Fibroblast of skin of abdomen (primary cell): ENCODE data around the gene ABCC1.

ENCODE experiments used
- DNase-seq: peaks from one replicate; pipeline ENCODE4 v3.0.0-alpha.2; 2013

The ABCC1 gene

GRCh38 chr16:16050106-16050505, 100.7 kb downstream of the ABCC1 start:
- DNase-seq, result no peak

GRCh38 chr16:16051132-16051531, 101.7 kb downstream of the ABCC1 start:
- DNase-seq, result no peak

GRCh38 chr16:16052916-16053315, 103.5 kb downstream of the ABCC1 start:
- no peak for DNase-seq

DNA sequence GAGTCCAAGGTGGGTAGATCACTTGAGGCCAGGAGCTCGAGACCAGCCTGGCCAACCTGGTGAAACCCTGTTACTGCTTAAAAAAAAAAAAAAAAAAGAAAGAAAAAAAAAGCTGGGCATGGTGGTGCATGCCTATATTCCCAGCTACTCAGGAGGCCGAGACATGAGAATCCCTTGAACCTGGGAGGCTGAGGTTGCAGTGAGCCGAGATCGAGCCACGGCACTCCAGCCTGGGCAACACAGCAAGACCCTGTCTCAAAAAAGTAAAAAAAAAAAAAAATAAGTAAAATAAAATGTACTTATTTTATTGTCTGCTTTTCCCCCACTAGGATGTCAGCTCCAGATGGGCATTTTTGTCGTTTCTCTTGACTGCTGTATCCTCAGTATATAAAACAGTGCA, 107.7 kb downstream of the ABCC1 start:
- DNase-seq, result no peak

DNA sequence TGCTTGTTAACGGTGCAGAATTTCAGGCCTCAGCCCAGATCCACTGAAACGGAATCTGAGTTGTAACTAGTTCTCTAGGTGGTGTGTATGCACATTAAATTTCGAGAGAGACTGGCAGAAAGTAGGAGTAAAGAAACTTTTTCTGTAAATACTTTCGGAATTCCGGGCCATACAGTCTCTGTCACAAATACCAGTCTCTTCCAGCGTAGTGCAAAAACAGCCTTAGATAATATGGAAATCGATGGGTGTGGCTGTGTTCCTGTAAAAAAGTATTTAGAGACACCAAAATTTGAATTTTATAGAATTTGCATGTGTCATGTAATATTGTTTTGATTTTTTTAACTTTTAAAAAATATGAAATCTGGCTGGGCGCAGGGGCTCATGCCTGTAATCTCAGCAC, 109.7 kb downstream of the ABCC1 start:
- DNase-seq, result no peak

GRCh38 chr16:16059895-16060590, 110.6 kb downstream of the ABCC1 start:
- DNase-seq, result no peak

GRCh38 chr16:16062023-16062937, 112.9 kb downstream of the ABCC1 start:
- no peak for DNase-seq

DNA sequence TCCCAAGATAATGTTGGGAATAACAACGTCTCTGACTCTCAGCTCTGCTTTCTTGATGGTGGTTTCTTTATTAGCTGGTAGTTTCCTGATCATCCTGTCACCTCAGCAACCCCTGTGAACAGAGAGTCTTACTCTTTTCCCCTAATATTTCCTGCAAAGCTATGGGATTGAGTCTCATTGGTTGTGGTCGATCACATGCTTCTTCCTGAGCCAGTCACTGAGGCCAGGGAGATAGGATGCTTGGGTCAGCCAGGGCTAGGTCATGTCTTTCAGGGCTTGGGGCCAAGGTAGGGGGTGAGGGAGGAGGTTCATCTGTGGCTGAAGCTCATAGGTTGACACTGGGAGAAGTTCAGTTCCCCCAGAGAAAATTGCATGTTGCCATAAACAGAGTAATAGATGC, 114.3 kb downstream of the ABCC1 start:
- DNase-seq, result no peak

- DNase-seq, result no peak
Measured at GRCh38 chr16:16064874-16065384, 115.5 kb downstream of the ABCC1 start.

- DNase-seq, result no peak
Measured at GRCh38 chr16:16067127-16067526, 117.7 kb downstream of the ABCC1 start.

DNA sequence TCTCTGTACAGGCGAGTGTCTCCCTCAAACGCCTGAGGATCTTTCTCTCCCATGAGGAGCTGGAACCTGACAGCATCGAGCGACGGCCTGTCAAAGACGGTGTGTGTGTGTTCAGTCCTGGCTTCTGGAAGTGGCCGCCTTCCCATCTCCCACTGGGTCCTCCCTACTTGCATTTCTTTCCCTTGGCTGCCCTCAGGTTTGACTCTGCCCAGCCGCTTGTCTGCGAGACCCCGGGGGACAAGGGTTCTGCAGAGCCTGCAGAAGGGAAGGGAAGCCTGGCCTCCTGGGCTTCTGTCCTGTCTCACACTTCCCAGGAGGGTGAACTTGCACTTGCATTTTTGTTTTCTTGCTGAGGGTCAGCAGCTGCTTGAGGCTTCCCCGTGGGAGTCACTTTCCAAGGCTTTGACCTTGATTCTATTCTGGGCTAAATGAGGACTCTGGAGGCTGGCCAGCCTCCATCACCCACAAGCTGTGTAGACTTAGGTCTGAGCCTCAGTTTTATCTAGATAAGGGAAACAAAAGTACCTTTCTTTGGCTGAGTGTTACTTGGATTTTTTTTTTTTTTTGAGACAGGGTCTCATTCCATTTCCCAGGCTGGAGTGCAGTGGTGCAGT, 122.3 kb downstream of the ABCC1 start:
- DNase-seq, result peak; percentile 5

- DNase-seq, result no peak
Measured at GRCh38 chr16:16073001-16073545, 123.7 kb downstream of the ABCC1 start.

- DNase-seq, result peak; percentile 97
Measured at GRCh38 chr16:16073891-16074881, 124.8 kb downstream of the ABCC1 start.

GRCh38 chr16:16075488-16076422, 126.3 kb downstream of the ABCC1 start:
- peak; percentile 44 for DNase-seq

- no peak for DNase-seq
Measured at GRCh38 chr16:16076423-16076813, 127.0 kb downstream of the ABCC1 start.

DNA sequence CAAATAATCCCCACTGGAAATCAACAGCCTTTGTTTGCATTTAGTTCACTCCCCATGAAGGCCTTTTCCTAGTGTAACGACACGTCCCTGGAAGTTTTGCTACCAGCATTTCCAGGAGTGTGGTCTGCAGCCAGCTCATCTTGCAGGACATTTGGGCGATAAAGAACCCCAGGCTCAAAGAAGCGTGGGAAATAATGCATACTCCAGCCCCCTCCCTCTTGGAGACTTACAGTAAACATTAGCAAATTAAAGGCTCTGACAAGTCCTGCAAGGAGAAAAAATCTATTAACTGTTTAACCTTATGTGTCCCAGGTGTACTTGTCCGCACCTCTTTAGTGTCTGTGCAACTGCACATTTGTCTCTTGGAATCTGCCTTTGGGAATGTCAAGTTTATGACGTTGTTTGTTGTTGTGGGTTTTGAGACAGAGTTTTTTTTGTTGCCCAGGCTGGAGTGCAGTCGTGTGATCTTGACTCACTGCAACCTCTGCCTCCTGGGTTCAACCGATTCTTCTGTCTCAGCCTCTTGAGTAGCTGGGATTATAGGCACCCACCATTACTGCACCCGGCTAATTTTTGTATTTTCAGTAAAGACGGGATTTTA, 131.1 kb downstream of the ABCC1 start:
- DNase-seq, result no peak

DNA sequence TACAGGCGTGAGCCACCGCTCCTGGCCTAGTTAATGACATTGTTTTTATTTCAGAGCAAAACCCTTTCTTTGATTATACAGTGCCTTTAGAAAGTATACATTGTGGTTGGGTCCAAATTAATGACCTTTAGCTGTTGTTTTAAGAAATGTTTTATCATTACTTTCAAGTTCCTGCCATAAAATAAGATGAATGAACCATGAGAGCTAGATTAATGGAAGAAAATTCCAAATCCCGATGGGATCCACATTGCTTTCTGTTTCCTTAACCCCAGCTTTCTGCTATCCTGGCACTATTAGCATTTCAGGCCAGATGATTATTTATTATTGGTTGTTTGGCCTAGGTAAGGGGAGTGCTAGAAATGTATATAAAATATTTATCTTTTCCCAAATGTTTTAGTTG, 131.7 kb downstream of the ABCC1 start:
- DNase-seq, result no peak

GRCh38 chr16:16082255-16082654, 132.8 kb downstream of the ABCC1 start:
- DNase-seq, result no peak

DNA sequence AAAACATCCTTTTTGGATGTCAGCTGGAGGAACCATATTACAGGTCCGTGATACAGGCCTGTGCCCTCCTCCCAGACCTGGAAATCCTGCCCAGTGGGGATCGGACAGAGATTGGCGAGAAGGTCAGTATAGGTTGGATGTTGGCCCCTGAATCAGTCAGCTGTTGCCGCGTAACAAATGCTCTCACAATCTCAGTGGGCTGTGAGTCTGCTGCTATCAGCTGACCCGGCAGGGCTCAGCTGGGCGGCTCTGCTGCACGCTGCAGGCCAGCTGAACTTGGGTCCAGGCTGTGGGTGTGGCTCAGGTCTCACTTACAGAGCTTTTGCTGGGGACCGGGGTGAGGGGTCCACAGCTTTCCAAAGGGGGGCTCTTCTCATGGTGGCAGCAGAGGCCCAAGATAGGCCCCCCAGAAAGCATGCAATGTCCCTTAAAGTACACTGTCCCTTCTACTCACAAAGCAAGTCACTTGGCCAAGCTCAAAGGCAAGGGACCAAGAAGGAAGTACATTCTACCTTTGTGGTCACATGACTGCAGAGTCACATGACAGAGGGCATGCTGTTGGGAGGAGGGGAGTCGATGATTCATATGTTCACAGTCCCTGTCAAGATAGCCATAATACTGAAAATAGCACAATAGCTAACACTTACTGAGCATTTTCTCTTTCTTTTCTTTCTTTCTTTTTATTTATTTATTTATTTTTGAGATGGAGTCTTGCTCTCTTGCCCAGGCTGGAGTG, 134.2 kb downstream of the ABCC1 start:
- peak; percentile 36 for DNase-seq
